ENCODE measurements around the gene FNDC5. TPM values are rescaled to one million over a fixed set of nuclear protein-coding genes. Genes with fewer than 3 reads are reported as not detected.
A peak's percentile ranks its signal among the peaks of the same experiment; 100 is the strongest.

The FNDC5 gene
- total and polyA plus RNA-seq, 9 of the 15 experiments (the other 6 are each of a cell fraction or from before 2014, with no cell fraction given), result 0.06 to 2.1 (median 0.22) TPM

DNA sequence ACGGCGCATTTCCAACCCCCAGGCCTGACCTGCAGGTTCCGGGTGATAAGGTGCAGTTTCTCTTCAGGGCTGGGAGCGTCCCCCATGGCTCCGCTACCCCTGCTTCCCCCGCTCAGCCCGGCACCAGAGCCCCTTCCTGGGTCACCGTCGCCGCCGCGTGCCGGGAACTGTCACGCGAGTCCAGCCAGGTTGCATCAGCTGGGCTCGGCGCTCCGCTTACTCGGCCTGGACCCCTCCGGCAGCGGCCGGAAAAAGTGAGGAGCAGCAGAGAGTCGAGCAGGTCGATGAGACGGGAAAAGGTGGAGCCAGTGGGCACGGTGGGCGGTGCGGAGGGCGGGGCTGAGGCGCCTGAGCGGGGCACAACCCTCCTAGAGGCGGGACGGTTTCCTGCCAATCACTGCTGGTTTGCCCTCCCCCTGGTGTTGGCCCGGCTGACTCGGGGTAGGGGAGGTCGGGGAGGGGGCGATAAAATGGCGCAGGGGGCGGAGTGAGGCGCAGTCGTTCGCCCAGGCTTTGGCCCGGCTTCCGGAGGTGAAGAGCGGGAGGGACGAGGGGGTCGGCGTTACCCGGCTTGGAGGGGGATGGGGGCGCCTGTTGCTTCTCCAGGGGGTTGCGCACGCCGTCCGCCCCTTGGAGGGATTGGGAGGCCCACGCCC, 53.4 kb downstream of the FNDC5 start, which contains the start of the genes S100PBP and YARS1 (continued):
- TF ChIP-seq JUND (IDR thresholded peaks at IDR 0.05; ENCODE audit: borderline replicate concordance, low read depth, low read length) (peak; percentile 94), JUND (tag; IDR thresholded peaks at IDR 0.05; ENCODE audit: borderline replicate concordance, low read depth, low read length) (peak; percentile 86; the same call in 1 of the 3 replicates), NRF1 (conservative IDR thresholded peaks at IDR 0.05 in 1 of 2, IDR thresholded peaks at IDR 0.05 in 1 of 2) (peak; percentile 83 to 86), RBM34 (IDR thresholded peaks at IDR 0.05; ENCODE audit: borderline replicate concordance, insufficient read depth, low read length) (no peak), ZHX1 (conservative IDR thresholded peaks at IDR 0.05; ENCODE audit: low read length) (peak; percentile 38), RBBP5 (IDR thresholded peaks at IDR 0.05; ENCODE audit: borderline replicate concordance, insufficient read depth, low read length, poor library complexity, severe bottlenecking) (peak; percentile 98), EGR1 (conservative IDR thresholded peaks at IDR 0.05) (peak; percentile 50), NCOA2 (IDR thresholded peaks at IDR 0.05; ENCODE audit: partially characterized antibody in 2 of 2) (no peak), ZNF197 (CRISPR knock-in tag; IDR thresholded peaks at IDR 0.05; ENCODE audit: low read depth) (0 out of 2 replicates have a peak, but pooled peaks have one; percentile 60), ARNT (IDR thresholded peaks at IDR 0.05) (peak in 1 of 2 experiments; percentile 91; a peak in 2 of 4 replicates), NFATC3 (IDR thresholded peaks at IDR 0.05) (no peak), ZSCAN32 (CRISPR knock-in tag; IDR thresholded peaks at IDR 0.05) (peak; percentile 100), PRMT5 (CRISPR knock-in tag; IDR thresholded peaks at IDR 0.05) (peak; percentile 14; the same call in 1 of the 2 replicates)
- TF ChIP-seq, protein P1, sequence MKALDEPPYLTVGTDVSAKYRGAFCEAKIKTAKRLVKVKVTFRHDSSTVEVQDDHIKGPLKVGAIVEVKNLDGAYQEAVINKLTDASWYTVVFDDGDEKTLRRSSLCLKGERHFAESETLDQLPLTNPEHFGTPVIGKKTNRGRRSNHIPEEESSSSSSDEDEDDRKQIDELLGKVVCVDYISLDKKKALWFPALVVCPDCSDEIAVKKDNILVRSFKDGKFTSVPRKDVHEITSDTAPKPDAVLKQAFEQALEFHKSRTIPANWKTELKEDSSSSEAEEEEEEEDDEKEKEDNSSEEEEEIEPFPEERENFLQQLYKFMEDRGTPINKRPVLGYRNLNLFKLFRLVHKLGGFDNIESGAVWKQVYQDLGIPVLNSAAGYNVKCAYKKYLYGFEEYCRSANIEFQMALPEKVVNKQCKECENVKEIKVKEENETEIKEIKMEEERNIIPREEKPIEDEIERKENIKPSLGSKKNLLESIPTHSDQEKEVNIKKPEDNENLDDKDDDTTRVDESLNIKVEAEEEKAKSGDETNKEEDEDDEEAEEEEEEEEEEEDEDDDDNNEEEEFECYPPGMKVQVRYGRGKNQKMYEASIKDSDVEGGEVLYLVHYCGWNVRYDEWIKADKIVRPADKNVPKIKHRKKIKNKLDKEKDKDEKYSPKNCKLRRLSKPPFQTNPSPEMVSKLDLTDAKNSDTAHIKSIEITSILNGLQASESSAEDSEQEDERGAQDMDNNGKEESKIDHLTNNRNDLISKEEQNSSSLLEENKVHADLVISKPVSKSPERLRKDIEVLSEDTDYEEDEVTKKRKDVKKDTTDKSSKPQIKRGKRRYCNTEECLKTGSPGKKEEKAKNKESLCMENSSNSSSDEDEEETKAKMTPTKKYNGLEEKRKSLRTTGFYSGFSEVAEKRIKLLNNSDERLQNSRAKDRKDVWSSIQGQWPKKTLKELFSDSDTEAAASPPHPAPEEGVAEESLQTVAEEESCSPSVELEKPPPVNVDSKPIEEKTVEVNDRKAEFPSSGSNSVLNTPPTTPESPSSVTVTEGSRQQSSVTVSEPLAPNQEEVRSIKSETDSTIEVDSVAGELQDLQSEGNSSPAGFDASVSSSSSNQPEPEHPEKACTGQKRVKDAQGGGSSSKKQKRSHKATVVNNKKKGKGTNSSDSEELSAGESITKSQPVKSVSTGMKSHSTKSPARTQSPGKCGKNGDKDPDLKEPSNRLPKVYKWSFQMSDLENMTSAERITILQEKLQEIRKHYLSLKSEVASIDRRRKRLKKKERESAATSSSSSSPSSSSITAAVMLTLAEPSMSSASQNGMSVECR (CRISPR knock-in tag; IDR thresholded peaks at IDR 0.05), result peak; percentile 100

Data from K562 (cell line).